ENCODE results near the gene ZC3HAV1L. TPM values are rescaled to one million over a fixed set of nuclear protein-coding genes. Genes with fewer than 3 reads are reported as not detected.
A peak's percentile ranks its signal among the peaks of the same experiment; 100 is the strongest.
"Not testable (repeated sequence)": the region's sequence is repeated elsewhere in the genome, so short reads cannot be mapped to it uniquely, and the experiment has no call there.

ZC3HAV1L gene
- total RNA-seq, 1 experiment from 2014 or later: 27.3 TPM

- Histone ChIP-seq H3K4me3 (ENCODE audit: low read depth in 2 of 2, low read length in 2 of 2) (no peak overlapping the region), H3K27ac (ENCODE audit: low read length) (no peak overlapping the region), H3K36me3 (ENCODE audit: control insufficient read depth, insufficient read depth, low read length) (peaks cover 39% of the 10 kb centered on the region), H3K4me1 (ENCODE audit: control insufficient read depth, insufficient read depth, low read length) (peaks cover 3% of the 10 kb centered on the region; the same call in 1 of the 2 replicates), H3K9me3 (ENCODE audit: control insufficient read depth, insufficient read depth, low read depth, low read length) (no peaks in the 10 kb centered on the region), H3K27me3 (ENCODE audit: control insufficient read depth, insufficient read depth, low read length) (no peaks in the 10 kb centered on the region)
- ChIA-PET CTCF (no interaction called here), POLR2A (no interaction called here)
- DNase-seq (ENCODE audit: low read depth, low spot score) (no peak), ATAC-seq (no peak)
- intact Hi-C loops (cut with micrococcal nuclease; ENCODE audit: unreplicated experiment) (no loop called here), in situ Hi-C loops (cut with HindIII; ENCODE audit: low pct_unique_long_range_greater_than_20kb, low sequenced_read_pairs) (no loop called here)
- no peak for TF ChIP-seq CTCF (IDR thresholded peaks at IDR 0.05)
- TF ChIP-seq REST (IDR thresholded peaks at IDR 0.05; ENCODE audit: insufficient read depth in 1 of 2, low read depth in 2 of 2, low read length in 1 of 2): no peak
- TF ChIP-seq SIN3A (IDR thresholded peaks at IDR 0.05; ENCODE audit: borderline replicate concordance, insufficient read depth, low read depth, low read length): no peak
- TF ChIP-seq POLR2AphosphoS5 (IDR thresholded peaks at IDR 0.05; ENCODE audit: low read depth, low read length): no peak
- BruUV-seq (replicated peaks): no TSS peak
These were observed 42.6 kb upstream of the ZC3HAV1L start for GRCh38 chr7:139078399-139078798.

- CTCF ChIA-PET; in situ Hi-C loops (cut with HindIII; ENCODE audit: low pct_unique_long_range_greater_than_20kb, low sequenced_read_pairs); ATAC-seq; H3K4me3 ChIP-seq (ENCODE audit: low read depth in 2 of 2, low read length in 2 of 2); intact Hi-C loops (cut with micrococcal nuclease; ENCODE audit: unreplicated experiment); H3K27me3 ChIP-seq (ENCODE audit: control insufficient read depth, insufficient read depth, low read length); POLR2A ChIA-PET; BruUV-seq (replicated peaks); H3K4me1 ChIP-seq (ENCODE audit: control insufficient read depth, insufficient read depth, low read length); H3K27ac ChIP-seq (ENCODE audit: low read length); DNase-seq (ENCODE audit: low read depth, low spot score); H3K9me3 ChIP-seq (ENCODE audit: control insufficient read depth, insufficient read depth, low read depth, low read length): not testable (repeated sequence)
- H3K36me3 ChIP-seq (ENCODE audit: control insufficient read depth, insufficient read depth, low read length): peaks cover 37% of the 10 kb centered on the region
These were observed 41.9 kb upstream of the ZC3HAV1L start for GRCh38 chr7:139077706-139078105.

- CTCF ChIA-PET: interaction anchor here (0.6 to 1.2 kb wide), 2 partner anchors 59 to 241 kb away, joined by 4 read pairs; no protein-coding TSS in a partner anchor
These were observed 40.2 kb upstream of the ZC3HAV1L start for GRCh38 chr7:139075871-139076686.

More at GRCh38 chr7:139075871-139076686, 40.2 kb upstream of the ZC3HAV1L start:
- H3K27me3 ChIP-seq (ENCODE audit: control insufficient read depth, insufficient read depth, low read length): no peaks in the 10 kb centered on the region
- POLR2A ChIA-PET: no interaction called here
- H3K4me3 ChIP-seq (ENCODE audit: low read depth in 2 of 2, low read length in 2 of 2): no peak overlapping the region
- H3K36me3 ChIP-seq (ENCODE audit: control insufficient read depth, insufficient read depth, low read length): peaks cover 36% of the 10 kb centered on the region
- ATAC-seq (no peak), DNase-seq (ENCODE audit: low read depth, low spot score) (no peak)
- in situ Hi-C loops (cut with HindIII; ENCODE audit: low pct_unique_long_range_greater_than_20kb, low sequenced_read_pairs) (no loop called here), intact Hi-C loops (cut with micrococcal nuclease; ENCODE audit: unreplicated experiment) (no loop called here)
- peak overlapping the region; percentile 35; the same call in 1 of the 2 replicates for H3K27ac ChIP-seq (ENCODE audit: low read length)
- H3K9me3 ChIP-seq (ENCODE audit: control insufficient read depth, insufficient read depth, low read depth, low read length): no peaks in the 10 kb centered on the region
- BruUV-seq (replicated peaks): no TSS peak
- TF ChIP-seq SIN3A (IDR thresholded peaks at IDR 0.05; ENCODE audit: borderline replicate concordance, insufficient read depth, low read depth, low read length) (no peak), TCF7L2 (IDR thresholded peaks at IDR 0.05; ENCODE audit: low read depth, low read length) (no peak), CTCF (IDR thresholded peaks at IDR 0.05) (no peak), POLR2AphosphoS5 (IDR thresholded peaks at IDR 0.05; ENCODE audit: low read depth, low read length) (no peak), REST (IDR thresholded peaks at IDR 0.05; ENCODE audit: insufficient read depth in 1 of 2, low read depth in 2 of 2, low read length in 1 of 2) (no peak)
- H3K4me1 ChIP-seq (ENCODE audit: control insufficient read depth, insufficient read depth, low read length): peaks cover 3% of the 10 kb centered on the region; the same call in 1 of the 2 replicates
